Kidney epithelial cell (primary cell): ENCODE results near the gene ZNF335. TPM values are rescaled to one million over a fixed set of nuclear protein-coding genes. Genes with fewer than 3 reads are reported as not detected.
"Not testable (repeated sequence)": the region's sequence is repeated elsewhere in the genome, so short reads cannot be mapped to it uniquely, and the experiment has no call there.

ENCODE experiments used
- DNase-seq: peaks from one replicate; pipeline ENCODE4 v3.0.0-alpha.2; 2010; ENCODE audit warnings: low read depth
- H3K27me3 ChIP-seq: 2 replicates; pipeline ENCODE4 v1.6.0; 2011; ENCODE audit warnings: low read length; ENCODE audit not compliant: control insufficient read depth, insufficient read depth
- H3K36me3 ChIP-seq: 2 replicates; pipeline ENCODE4 v1.5.1; 2011; ENCODE audit warnings: low read length; ENCODE audit not compliant: control insufficient read depth, insufficient read depth
- H3K4me3 ChIP-seq: 2 replicates; pipeline ENCODE4 v1.5.1; 2011; ENCODE audit warnings: low read depth, mild to moderate bottlenecking, control low read depth, low read length
- CTCF ChIP-seq: IDR thresholded peaks from 2 replicates; pipeline ENCODE4 v1.5.1; 2011; ENCODE audit warnings: mild to moderate bottlenecking, moderate library complexity, low read length, control low read depth, inconsistent platforms; ENCODE audit not compliant: insufficient read depth, poor library complexity, severe bottlenecking
- total RNA-seq: library from RNA; depleted of rRNA; stranded (reverse); fragments of >200 nt; gene quantifications from 2 replicates; pipeline ENCODE4 v1.2.3, GENCODE V29; 2015

Gene ZNF335
- total RNA-seq, 1 donor from 2014 or later: 20.3 TPM

- no peak for DNase-seq
- Histone ChIP-seq H3K4me3 (no peak overlapping the region), H3K27me3 (peaks cover 5% of the 10 kb centered on the region), H3K36me3 (no peaks in the 10 kb centered on the region)
- no peak for TF ChIP-seq CTCF
These were observed 27.7 kb upstream of the ZNF335 start for GRCh38 chr20:45999557-46000261.

GRCh38 chr20:45998761-45999160 lies 26.8 kb upstream of the ZNF335 start:
- TF ChIP-seq CTCF: no peak
- H3K27me3 ChIP-seq: peaks cover 5% of the 10 kb centered on the region
- no peak for DNase-seq
- H3K4me3 ChIP-seq: no peak overlapping the region
- no peaks in the 10 kb centered on the region for H3K36me3 ChIP-seq

GRCh38 chr20:45998337-45998736 lies 26.3 kb upstream of the ZNF335 start:
- no peak for DNase-seq
- Histone ChIP-seq H3K36me3 (no peaks in the 10 kb centered on the region), H3K27me3 (peaks cover 5% of the 10 kb centered on the region), H3K4me3 (no peak overlapping the region)
- TF ChIP-seq CTCF: no peak

- H3K27me3 ChIP-seq: peaks cover 5% of the 10 kb centered on the region
- no peak for DNase-seq
- TF ChIP-seq CTCF: no peak
- H3K36me3 ChIP-seq: no peaks in the 10 kb centered on the region
- no peak overlapping the region for H3K4me3 ChIP-seq
These were observed 25.2 kb upstream of the ZNF335 start for GRCh38 chr20:45997187-45997586.

GRCh38 chr20:45995495-45996097 lies 23.6 kb upstream of the ZNF335 start:
- not testable (repeated sequence) for H3K4me3 ChIP-seq, H3K36me3 ChIP-seq, DNase-seq, H3K27me3 ChIP-seq

GRCh38 chr20:45994761-45995493 lies 22.9 kb upstream of the ZNF335 start:
- Histone ChIP-seq H3K4me3 (no peak overlapping the region), H3K27me3 (peaks cover 2% of the 10 kb centered on the region), H3K36me3 (no peaks in the 10 kb centered on the region)
- no peak for DNase-seq
- no peak for TF ChIP-seq CTCF
